ENCODE results near the gene NKD1.

NKD1 gene

GRCh38 chr16:50664270-50664669 lies 116.1 kb downstream of the NKD1 start:
- no peak overlapping the region for H3K4me3 ChIP-seq (ENCODE audit: low read depth, low read length)
- TF ChIP-seq, protein P1, sequence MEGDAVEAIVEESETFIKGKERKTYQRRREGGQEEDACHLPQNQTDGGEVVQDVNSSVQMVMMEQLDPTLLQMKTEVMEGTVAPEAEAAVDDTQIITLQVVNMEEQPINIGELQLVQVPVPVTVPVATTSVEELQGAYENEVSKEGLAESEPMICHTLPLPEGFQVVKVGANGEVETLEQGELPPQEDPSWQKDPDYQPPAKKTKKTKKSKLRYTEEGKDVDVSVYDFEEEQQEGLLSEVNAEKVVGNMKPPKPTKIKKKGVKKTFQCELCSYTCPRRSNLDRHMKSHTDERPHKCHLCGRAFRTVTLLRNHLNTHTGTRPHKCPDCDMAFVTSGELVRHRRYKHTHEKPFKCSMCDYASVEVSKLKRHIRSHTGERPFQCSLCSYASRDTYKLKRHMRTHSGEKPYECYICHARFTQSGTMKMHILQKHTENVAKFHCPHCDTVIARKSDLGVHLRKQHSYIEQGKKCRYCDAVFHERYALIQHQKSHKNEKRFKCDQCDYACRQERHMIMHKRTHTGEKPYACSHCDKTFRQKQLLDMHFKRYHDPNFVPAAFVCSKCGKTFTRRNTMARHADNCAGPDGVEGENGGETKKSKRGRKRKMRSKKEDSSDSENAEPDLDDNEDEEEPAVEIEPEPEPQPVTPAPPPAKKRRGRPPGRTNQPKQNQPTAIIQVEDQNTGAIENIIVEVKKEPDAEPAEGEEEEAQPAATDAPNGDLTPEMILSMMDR (IDR thresholded peaks at IDR 0.05; ENCODE audit: borderline replicate concordance, insufficient read depth, low read depth, low read length), result no peak

DNA sequence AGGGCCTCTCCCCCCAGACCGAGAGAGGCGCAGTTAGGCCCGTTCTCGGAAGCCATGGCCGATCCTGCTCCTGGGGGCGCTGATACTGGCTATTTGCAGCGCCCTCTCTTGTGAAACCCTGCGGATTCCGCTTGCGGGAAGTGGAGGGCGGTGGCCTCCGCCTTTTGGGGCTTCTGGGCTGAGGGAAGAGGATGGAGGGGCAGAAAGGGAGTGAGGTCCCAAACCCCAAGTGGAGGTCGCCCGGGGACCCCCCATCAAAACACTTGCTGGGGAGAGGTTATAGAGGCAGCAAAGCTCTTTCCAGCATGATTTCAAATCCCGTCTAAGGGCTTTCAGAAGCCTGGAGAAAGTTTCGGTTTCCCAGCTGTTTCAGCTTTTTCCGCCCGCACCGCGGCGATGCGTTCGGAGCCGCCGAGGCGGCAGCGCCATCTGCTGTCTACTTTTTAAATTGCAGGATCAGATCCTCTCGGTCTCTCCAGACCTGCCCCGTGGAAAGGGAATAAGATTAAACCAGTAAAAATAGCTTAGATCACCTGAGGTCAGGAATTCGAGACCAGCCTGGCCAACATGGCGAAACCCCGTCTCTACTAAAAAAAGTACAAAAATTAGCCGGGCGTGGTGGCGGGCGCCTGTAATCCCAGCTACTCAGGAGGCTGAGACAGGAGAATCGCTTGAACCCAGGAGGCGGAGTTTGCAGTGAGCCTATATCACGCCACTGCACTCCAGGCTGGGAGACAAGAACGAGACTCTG lies 117.1 kb downstream of the NKD1 start:
- H3K4me3 ChIP-seq (ENCODE audit: low read depth, low read length), result peak overlapping the region; percentile 28
- TF ChIP-seq, protein P1 (IDR thresholded peaks at IDR 0.05; ENCODE audit: borderline replicate concordance, insufficient read depth, low read depth, low read length), result peak; percentile 80

DNA sequence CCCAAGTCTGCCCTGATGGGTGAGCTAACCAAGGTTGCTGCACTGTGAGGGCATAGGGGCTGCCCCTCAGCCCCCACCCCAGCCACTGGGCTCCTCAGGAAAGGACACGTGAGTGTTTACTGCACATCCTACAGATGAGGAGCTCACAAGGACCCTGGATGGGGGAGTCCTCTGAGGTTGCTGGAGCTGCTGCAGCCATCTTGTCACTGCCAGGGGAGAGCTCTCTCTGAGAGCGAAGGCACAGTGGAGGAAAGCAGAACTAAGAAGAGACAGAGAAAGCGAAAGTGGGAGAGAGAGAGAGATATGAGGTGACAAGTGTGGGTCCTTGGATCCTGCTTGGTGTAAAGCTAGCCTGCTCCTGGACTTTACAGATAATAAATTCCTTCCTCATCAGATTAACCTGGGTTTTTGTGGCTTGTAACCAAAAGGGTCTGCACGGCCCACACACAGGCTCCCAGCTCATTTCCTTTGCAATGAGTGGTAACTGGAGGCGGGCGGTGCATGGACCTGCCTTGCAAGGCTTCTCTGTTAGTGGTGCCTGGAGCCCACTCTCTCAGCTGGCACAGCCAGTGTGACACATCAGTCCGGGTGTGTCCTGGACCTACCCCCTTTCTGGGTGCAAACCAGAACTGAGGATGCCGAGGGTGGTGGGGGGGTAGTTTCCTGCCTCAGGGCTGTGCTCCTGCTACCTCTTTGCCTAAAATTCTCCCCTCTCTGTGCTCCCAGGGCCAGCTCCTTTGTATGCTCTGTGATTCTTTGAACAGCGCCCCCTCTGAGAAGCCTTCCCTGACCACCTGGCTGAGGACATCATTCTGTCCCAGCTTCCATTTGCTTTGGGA lies 118.7 kb downstream of the NKD1 start:
- H3K4me3 ChIP-seq (ENCODE audit: low read depth, low read length), result no peak overlapping the region

GRCh38 chr16:50667497-50668367 lies 119.5 kb downstream of the NKD1 start:
- no peak overlapping the region for H3K4me3 ChIP-seq (ENCODE audit: low read depth, low read length)
- TF ChIP-seq, protein P1 (IDR thresholded peaks at IDR 0.05; ENCODE audit: borderline replicate concordance, insufficient read depth, low read depth, low read length), result 0 out of 2 replicates have a peak, but pooled peaks have one; percentile 16

More for the DNA sequence above, 118.7 kb downstream of the NKD1 start:
- TF ChIP-seq, protein P1 (IDR thresholded peaks at IDR 0.05; ENCODE audit: borderline replicate concordance, insufficient read depth, low read depth, low read length), result no peak

DNA sequence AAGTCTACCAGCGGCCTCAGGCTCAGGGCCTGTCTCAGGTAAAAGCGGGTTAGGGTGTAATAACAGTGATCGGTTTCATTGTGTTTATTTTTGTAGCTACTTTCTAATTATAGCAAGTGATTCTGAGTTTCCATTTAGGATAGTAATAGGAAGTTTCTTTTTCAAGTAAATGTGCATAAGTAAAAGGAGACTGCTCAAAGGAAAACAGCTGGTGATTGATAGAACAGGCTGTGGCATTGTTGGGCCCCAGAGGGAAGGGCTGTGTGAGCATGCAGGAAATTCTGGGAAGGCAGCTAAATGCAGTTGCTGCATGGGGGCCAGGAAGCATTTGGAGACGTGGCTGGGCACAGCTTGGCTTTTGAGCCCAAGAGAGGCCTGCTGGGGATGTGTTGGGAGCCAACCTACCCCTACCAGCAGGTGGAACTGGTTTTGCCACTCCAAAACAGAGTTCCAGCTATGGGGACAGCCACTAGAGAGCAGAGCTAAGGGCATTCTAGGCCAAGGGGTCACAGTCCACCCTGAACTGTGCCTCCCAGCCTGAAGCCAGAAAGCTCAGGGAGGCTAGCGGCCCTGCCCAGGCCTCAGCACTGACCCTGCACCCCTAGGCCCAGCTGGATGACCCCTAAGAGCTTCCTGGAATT lies 120.3 kb downstream of the NKD1 start:
- H3K4me3 ChIP-seq (ENCODE audit: low read depth, low read length), result no peak overlapping the region
- TF ChIP-seq, protein P1 (IDR thresholded peaks at IDR 0.05; ENCODE audit: borderline replicate concordance, insufficient read depth, low read depth, low read length), result no peak

DNA sequence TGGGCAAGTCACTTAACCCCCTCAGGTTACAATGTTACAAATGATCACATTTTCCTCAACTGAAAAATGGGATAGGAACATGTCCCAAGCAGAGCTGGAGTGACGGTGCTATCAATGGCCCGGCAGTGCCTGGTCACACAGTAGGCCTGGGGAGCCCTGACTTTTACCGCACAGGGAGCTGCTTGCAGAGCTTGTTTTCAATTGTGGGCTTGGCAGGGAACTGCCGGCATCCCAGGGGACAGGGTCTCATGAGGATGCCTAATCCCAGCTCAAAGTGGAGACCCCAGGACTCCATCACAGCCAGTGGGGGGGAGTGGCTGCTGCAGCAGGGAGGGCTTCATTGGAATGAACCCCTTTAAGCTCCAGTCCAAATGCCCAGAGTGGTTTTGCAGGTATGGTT lies 121.5 kb downstream of the NKD1 start:
- TF ChIP-seq, protein P1 (IDR thresholded peaks at IDR 0.05; ENCODE audit: borderline replicate concordance, insufficient read depth, low read depth, low read length), result no peak

More for the DNA sequence above, 121.5 kb downstream of the NKD1 start:
- H3K4me3 ChIP-seq (ENCODE audit: low read depth, low read length), result no peak overlapping the region
